ENCODE data around the gene GUCA1A. TPM values are rescaled to one million over a fixed set of nuclear protein-coding genes. Genes with fewer than 3 reads are reported as not detected.
A peak's percentile ranks its signal among the peaks of the same experiment; 100 is the strongest.
"Not testable (repeated sequence)": the region's sequence is repeated elsewhere in the genome, so short reads cannot be mapped to it uniquely, and the experiment has no call there.

The GUCA1A gene
- total RNA-seq, 1 experiment from 2014 or later, result not detected

- POLR2A ChIA-PET (ENCODE audit: unreplicated experiment), result no interaction called here
- CTCF ChIA-PET, result no interaction called here
- no peak for TF ChIP-seq EZH2 (IDR thresholded peaks at IDR 0.05; ENCODE audit: low read length, unreplicated experiment)
- TF ChIP-seq CTCF (conservative IDR thresholded peaks at IDR 0.05; ENCODE audit: low read depth, low read length), result no peak
- TF ChIP-seq EZH2phosphoT487 (IDR thresholded peaks at IDR 0.05; ENCODE audit: borderline replicate concordance, low read length), result no peak
Observed at GRCh38 chr6:42188406-42188805, 15.2 kb downstream of the GUCA1A start.

GRCh38 chr6:42190554-42191183, 17.5 kb downstream of the GUCA1A start:
- CTCF ChIA-PET, result no interaction called here
- Histone ChIP-seq H3K9me2 (replicated peaks; ENCODE audit: low read length) (no peaks in the 10 kb centered on the region), H3K27me3 (ENCODE audit: low read length) (no peaks in the 10 kb centered on the region), H3K4me2 (ENCODE audit: low read length) (no peak overlapping the region), H3K79me2 (ENCODE audit: low read length) (no peaks in the 10 kb centered on the region), H3K4me1 (ENCODE audit: insufficient read depth, low read length) (peaks cover 17% of the 10 kb centered on the region), H4K20me1 (ENCODE audit: low read length) (no peaks in the 10 kb centered on the region), H3K9me3 (ENCODE audit: low read length) (no peaks in the 10 kb centered on the region), H3K36me3 (ENCODE audit: low read depth, low read length) (no peaks in the 10 kb centered on the region), H3F3A (ENCODE audit: low read length, unreplicated experiment) (no peaks in the 10 kb centered on the region), H3K4me3 (ENCODE audit: low read length) (no peak overlapping the region), H2AFZ (ENCODE audit: low read length) (no peak overlapping the region), H3K9ac (ENCODE audit: low read length) (no peak overlapping the region), H3K27ac (ENCODE audit: low read length) (no peak overlapping the region)
- intact Hi-C loops (cut with micrococcal nuclease), result no loop called here
- ATAC-seq (no peak), DNase-seq (no peak)
- POLR2A ChIA-PET (ENCODE audit: unreplicated experiment), result no interaction called here
- BruUV-seq (replicated peaks), result no TSS peak
- TF ChIP-seq CTCF (conservative IDR thresholded peaks at IDR 0.05; ENCODE audit: low read depth, low read length) (no peak), EZH2 (IDR thresholded peaks at IDR 0.05; ENCODE audit: low read length, unreplicated experiment) (no peak), EZH2phosphoT487 (IDR thresholded peaks at IDR 0.05; ENCODE audit: borderline replicate concordance, low read length) (no peak)

More at GRCh38 chr6:42188406-42188805, 15.2 kb downstream of the GUCA1A start:
- Histone ChIP-seq H3K36me3 (ENCODE audit: low read depth, low read length) (no peaks in the 10 kb centered on the region), H3K27me3 (ENCODE audit: low read length) (no peaks in the 10 kb centered on the region), H3K4me3 (ENCODE audit: low read length) (no peak overlapping the region), H3K9me3 (ENCODE audit: low read length) (no peaks in the 10 kb centered on the region), H2AFZ (ENCODE audit: low read length) (no peak overlapping the region), H3K4me1 (ENCODE audit: insufficient read depth, low read length) (peaks cover 13% of the 10 kb centered on the region), H3F3A (ENCODE audit: low read length, unreplicated experiment) (no peaks in the 10 kb centered on the region), H3K4me2 (ENCODE audit: low read length) (no peak overlapping the region), H3K9me2 (replicated peaks; ENCODE audit: low read length) (no peaks in the 10 kb centered on the region), H3K27ac (ENCODE audit: low read length) (no peak overlapping the region), H4K20me1 (ENCODE audit: low read length) (no peaks in the 10 kb centered on the region), H3K9ac (ENCODE audit: low read length) (no peak overlapping the region), H3K79me2 (ENCODE audit: low read length) (no peaks in the 10 kb centered on the region)
- DNase-seq, result no peak
- no peak for ATAC-seq
- intact Hi-C loops (cut with micrococcal nuclease), result no loop called here
- no TSS peak for BruUV-seq (replicated peaks)

- ATAC-seq (peak; percentile 65), DNase-seq (peak; percentile 57)
- intact Hi-C loops (cut with micrococcal nuclease); BruUV-seq (replicated peaks); H3K79me2 ChIP-seq (ENCODE audit: low read length); H3K27me3 ChIP-seq (ENCODE audit: low read length); H3K27ac ChIP-seq (ENCODE audit: low read length); H3K36me3 ChIP-seq (ENCODE audit: low read depth, low read length); H3K9ac ChIP-seq (ENCODE audit: low read length); H3K9me2 ChIP-seq (replicated peaks; ENCODE audit: low read length); H3K4me3 ChIP-seq (ENCODE audit: low read length); H3K9me3 ChIP-seq (ENCODE audit: low read length); H2AFZ ChIP-seq (ENCODE audit: low read length); H4K20me1 ChIP-seq (ENCODE audit: low read length); H3F3A ChIP-seq (ENCODE audit: low read length, unreplicated experiment); POLR2A ChIA-PET (ENCODE audit: unreplicated experiment): not testable (repeated sequence)
- peaks cover 20% of the 10 kb centered on the region for H3K4me1 ChIP-seq (ENCODE audit: insufficient read depth, low read length)
- 0 out of 2 replicates have a peak overlapping the region, but pooled peaks have one; percentile 10 for H3K4me2 ChIP-seq (ENCODE audit: low read length)
- CTCF ChIA-PET, result interaction anchor here (0.6 kb wide), 1 partner anchor 248 kb away, joined by 3 read pairs; no protein-coding TSS in a partner anchor
Observed at GRCh38 chr6:42192385-42192784, 19.2 kb downstream of the GUCA1A start.
